B cell (primary cell): ENCODE results near the gene ARHGAP32. TPM values are rescaled to one million over a fixed set of nuclear protein-coding genes. Genes with fewer than 3 reads are reported as not detected.

ENCODE experiments used
- ATAC-seq: fragments of 200-7000 bp; cut with Tn5 transposase; one replicate; pipeline ENCODE4 v1.10.0; 2021; ENCODE audit warnings: low read depth, mild to moderate bottlenecking, moderate number of reproducible peaks, moderate library complexity
- CTCF ChIA-PET: fragments of 350-600 bp; sonication (Branson Sonifier 250); formaldehyde crosslinking; loops from one replicate; lab custom pipeline; 2021; ENCODE audit warnings: antibody characterized with exemption, inconsistent platforms; lab: Charles Lee
- POLR2A ChIA-PET: fragments of 350-600 bp; sonication (Branson Sonifier 250); formaldehyde crosslinking; loops from one replicate; lab custom pipeline; 2021; ENCODE audit warnings: antibody characterized with exemption; lab: Charles Lee
- DNase-seq: peaks from one replicate; pipeline ENCODE4 v3.0.0; 2013
- H2AFZ ChIP-seq: 2 replicates; pipeline ENCODE4 v1.6.1; 2012; ENCODE audit warnings: mild to moderate bottlenecking, low read depth, low read length; ENCODE audit not compliant: insufficient read depth, poor library complexity, severe bottlenecking
- H3K27ac ChIP-seq, 2 donors: 1 replicate in 1 of 2; 2 replicates in 1 of 2; pipeline ENCODE4 v1.5.1; 2012 to 2013; ENCODE audit warnings: low read length in 2 of 2, mild to moderate bottlenecking in 2 of 2, moderate library complexity in 1 of 2
- H3K27me3 ChIP-seq, 4 experiments: fragments of 200-600 bp in 1 of 4; sonication (generic) in 1 of 4; replicated peaks in 1 of 4; 1 replicate in 2 of 4; 2 replicates in 2 of 4; pipeline versions ENCODE4 v1.6.1 to v1.7.0; 2013 to 2016; ENCODE audit warnings: low read length in 3 of 4, mild to moderate bottlenecking in 2 of 4, mixed read lengths in 1 of 4, moderate library complexity in 1 of 4; ENCODE audit not compliant: insufficient read depth in 4 of 4, control insufficient read depth in 3 of 4; ENCODE audit errors: control extremely low read depth in 1 of 4
- H3K36me3 ChIP-seq, 2 experiments: replicated peaks in 1 of 2; 1 replicate in 1 of 2; 2 replicates in 1 of 2; pipeline versions ENCODE4 v1.6.1 to v1.7.1; 2013; ENCODE audit warnings: low read length in 1 of 2; ENCODE audit not compliant: insufficient read depth in 2 of 2, control insufficient read depth in 1 of 2; ENCODE audit errors: control extremely low read depth in 1 of 2, extremely low read depth in 1 of 2
- H3K4me1 ChIP-seq, 2 donors: fragments of 200-600 bp in 1 of 2; sonication (generic) in 1 of 2; 1 replicate in 1 of 2; 2 replicates in 1 of 2; pipeline versions ENCODE4 v1.5.1 to v1.6.1; 2013 to 2017; ENCODE audit warnings: low read length in 2 of 2; ENCODE audit not compliant: control insufficient read depth in 2 of 2, insufficient read depth in 2 of 2
- H3K4me2 ChIP-seq: replicated peaks from 2 replicates; pipeline ENCODE3; 2012; ENCODE audit warnings: mild to moderate bottlenecking, low read depth, low read length; ENCODE audit not compliant: poor library complexity, severe bottlenecking
- H3K4me3 ChIP-seq, 5 experiments: fragments of 200-600 bp in 1 of 5; sonication (generic) in 1 of 5; 1 replicate in 3 of 5; 2 replicates in 2 of 5; pipeline versions ENCODE4 v1.5.1 to v1.7.0; 2011 to 2016; ENCODE audit warnings: low read length in 4 of 5, mild to moderate bottlenecking in 4 of 5, low read depth in 2 of 5, control low read depth in 1 of 5, moderate library complexity in 1 of 5; ENCODE audit not compliant: insufficient read depth in 1 of 5; ENCODE audit errors: control extremely low read depth in 1 of 5, extremely low read depth in 1 of 5
- H3K79me2 ChIP-seq: fragments of 200-600 bp; sonication (generic); one replicate; pipeline ENCODE4 v1.6.0; 2016; ENCODE audit warnings: low read length; ENCODE audit not compliant: control insufficient read depth, insufficient read depth
- H3K9ac ChIP-seq: fragments of 200-600 bp; sonication (generic); 2 replicates; pipeline ENCODE4 v1.6.1; 2017; ENCODE audit warnings: mild to moderate bottlenecking, low read length, moderate library complexity
- H3K9me3 ChIP-seq, 3 donors: one replicate each; pipeline versions ENCODE4 v1.6.1 to v1.7.1; 2013; ENCODE audit warnings: low read length in 2 of 3; ENCODE audit not compliant: control insufficient read depth in 2 of 3, insufficient read depth in 1 of 3; ENCODE audit errors: control extremely low read depth in 1 of 3
- H4K20me1 ChIP-seq: 2 replicates; pipeline ENCODE4 v1.6.0; 2012; ENCODE audit warnings: mild to moderate bottlenecking, low read length; ENCODE audit not compliant: insufficient read depth, control insufficient read depth, poor library complexity, severe bottlenecking
- H3K27ac Mint-ChIP-seq: one replicate; pipeline ENCODE4 v1.8.0; 2021; ENCODE audit warnings: mixed read lengths
- H3K27me3 Mint-ChIP-seq: one replicate; pipeline ENCODE4 v1.8.0; 2021; ENCODE audit warnings: mixed read lengths
- H3K4me1 Mint-ChIP-seq: one replicate; pipeline ENCODE4 v1.8.0; 2021; ENCODE audit warnings: mixed read lengths
- H3K4me3 Mint-ChIP-seq: one replicate; pipeline ENCODE4 v1.8.0; 2021; ENCODE audit warnings: mixed read lengths
- H3K9me3 Mint-ChIP-seq: one replicate; pipeline ENCODE4 v1.8.0; 2022; ENCODE audit warnings: mixed read lengths; ENCODE audit not compliant: insufficient read depth
- CTCF ChIP-seq: fragments of 200-600 bp; IDR thresholded peaks from one replicate; pipeline ENCODE4 v1.8.0; 2022; ENCODE audit warnings: antibody characterized with exemption, mild to moderate bottlenecking
- EZH2 ChIP-seq: IDR thresholded peaks from 2 replicates; pipeline ENCODE4 v1.6.1; 2012; ENCODE audit warnings: borderline replicate concordance, low read depth, mild to moderate bottlenecking, moderate library complexity, low read length; ENCODE audit not compliant: insufficient read depth, poor library complexity, severe bottlenecking
- WGBS: methylation state at CpG from one replicate; pipeline ENCODE4 v1.1.5; 2013; ENCODE audit warnings: missing lambda C conversion rate; ENCODE audit not compliant: insufficient coverage; 5-methylcytosine and 5-hydroxymethylcytosine counted together
- intact Hi-C: fragments of 100-400 bp; cut with micrococcal nuclease; formaldehyde crosslinking; loops from one replicate; pipeline ENCODE4 v1.10.0; 2022
- polyA plus RNA-seq: library from polyadenylated mRNA; depleted of rRNA; stranded (reverse); fragments of >200 nt; gene quantifications from 2 replicates; pipeline ENCODE4 v1.2.3, GENCODE V29; 2012
- total RNA-seq, 2 donors: library from RNA; stranded (reverse); fragments of 120-200 nt in 1 of 2; gene quantifications; 1 replicate in 1 of 2; 2 replicates in 1 of 2; pipeline versions ENCODE4 v1.2.3 to v1.2.4, GENCODE V29; 2013 to 2022

Gene ARHGAP32
- total and polyA plus RNA-seq, 2 donors (not counting 1 experiment from before 2014, with no cell fraction given) = 4.4 to 10.6 TPM

- Mint-ChIP-seq H3K4me1 (no peaks in the 10 kb centered on the region), H3K27me3 (peaks cover 3% of the 10 kb centered on the region), H3K27ac (no peak overlapping the region), H3K9me3 (no peaks in the 10 kb centered on the region), H3K4me3 (no peak overlapping the region)
- no peak for TF ChIP-seq CTCF
- TF ChIP-seq EZH2 = no peak
- no peaks in the 10 kb centered on the region for H4K20me1 ChIP-seq
- DNase-seq (no peak), ATAC-seq (no peak)
- H3K4me2 ChIP-seq = no peak overlapping the region
- H3K9ac ChIP-seq = no peak overlapping the region
- H3K79me2 ChIP-seq = no peaks in the 10 kb centered on the region
- POLR2A ChIA-PET = no interaction called here
- CTCF ChIA-PET = no interaction called here
- no peak overlapping the region for H3K4me3 ChIP-seq
- peaks cover 3 to 10% (median 5%) of the 10 kb centered on the region in 3 donors for H3K9me3 ChIP-seq
- intact Hi-C loops = no loop called here
- no CpG with 5 or more reads among the region's 4 CpGs for WGBS
- H2AFZ ChIP-seq = no peak overlapping the region
- no peaks in the 10 kb centered on the region for H3K27me3 ChIP-seq
- no peak overlapping the region for H3K27ac ChIP-seq
- no peaks in the 10 kb centered on the region for H3K4me1 ChIP-seq
- H3K36me3 ChIP-seq = no peaks in the 10 kb centered on the region
Measured at GRCh38 chr11:129204150-129204838, 12.2 kb upstream of the ARHGAP32 start.

DNA sequence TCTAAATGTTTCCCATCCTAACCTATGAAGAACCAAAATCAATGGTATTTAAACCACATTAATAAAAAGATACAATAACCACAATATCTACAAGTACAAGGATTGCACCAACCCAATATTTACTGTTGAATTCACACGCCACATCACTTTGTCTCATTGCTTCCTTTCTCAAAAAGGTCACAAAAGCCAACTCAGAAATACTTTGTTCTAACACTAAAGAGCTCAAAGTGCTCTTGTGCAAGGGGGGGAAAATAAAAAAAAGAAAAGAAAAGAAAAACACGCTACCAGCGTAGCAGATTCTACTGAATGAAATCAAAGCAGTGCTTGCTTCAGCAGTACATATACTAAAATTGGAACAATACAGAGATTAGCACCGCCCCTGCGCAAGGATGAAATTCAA is 10.5 kb upstream of the ARHGAP32 start:
- TF ChIP-seq CTCF (no peak), EZH2 (no peak)
- Histone ChIP-seq H2AFZ (no peak overlapping the region), H3K9me3 (peaks cover 3 to 12% (median 8%) of the 10 kb centered on the region in 3 donors), H3K27ac (no peak overlapping the region), H3K4me2 (no peak overlapping the region), H4K20me1 (no peaks in the 10 kb centered on the region), H3K27me3 (no peaks in the 10 kb centered on the region), H3K9ac (no peak overlapping the region), H3K36me3 (no peaks in the 10 kb centered on the region), H3K4me1 (no peaks in the 10 kb centered on the region), H3K4me3 (no peak overlapping the region), H3K79me2 (no peaks in the 10 kb centered on the region)
- ChIA-PET CTCF (no interaction called here), POLR2A (no interaction called here)
- H3K4me1 Mint-ChIP-seq = no peaks in the 10 kb centered on the region
- DNase-seq = no peak
- no peak for ATAC-seq
- H3K27ac Mint-ChIP-seq = no peak overlapping the region
- H3K9me3 Mint-ChIP-seq = peaks cover 6% of the 10 kb centered on the region
- no peak overlapping the region for H3K4me3 Mint-ChIP-seq
- H3K27me3 Mint-ChIP-seq = no peaks in the 10 kb centered on the region
- intact Hi-C loops = no loop called here
- WGBS = 100% methylated on average over 1 of the region's 5 CpGs
